Suppressor macrophage (primary cell): ENCODE data around the gene POGK.
"Not testable (repeated sequence)": the region's sequence is repeated elsewhere in the genome, so short reads cannot be mapped to it uniquely, and the experiment has no call there.

Experiments used
- DNase-seq, 4 experiments: peaks; one replicate each; pipeline ENCODE4 v3.0.0-alpha.2; 2020 to 2022

Gene POGK

DNA sequence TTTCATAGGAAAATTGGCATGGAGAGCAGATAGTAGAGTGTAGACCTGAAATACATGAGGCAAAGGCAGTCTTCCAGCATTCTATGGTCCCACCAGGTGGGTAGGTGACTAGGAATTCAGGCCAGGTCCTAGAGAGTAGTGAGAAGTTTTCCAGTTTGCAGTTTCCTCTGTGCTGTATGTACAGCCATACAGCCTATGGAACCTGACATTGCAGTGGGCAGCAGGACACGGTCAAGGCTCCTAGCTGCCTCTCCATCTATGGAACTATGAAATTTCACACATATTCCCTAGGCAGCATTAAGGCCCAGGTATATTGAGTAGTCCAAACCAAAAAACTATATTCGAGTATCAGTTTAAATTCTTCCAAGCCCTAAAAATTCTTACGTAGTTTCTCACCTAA, 16.3 kb downstream of the POGK start:
- DNase-seq, result no peak

DNA sequence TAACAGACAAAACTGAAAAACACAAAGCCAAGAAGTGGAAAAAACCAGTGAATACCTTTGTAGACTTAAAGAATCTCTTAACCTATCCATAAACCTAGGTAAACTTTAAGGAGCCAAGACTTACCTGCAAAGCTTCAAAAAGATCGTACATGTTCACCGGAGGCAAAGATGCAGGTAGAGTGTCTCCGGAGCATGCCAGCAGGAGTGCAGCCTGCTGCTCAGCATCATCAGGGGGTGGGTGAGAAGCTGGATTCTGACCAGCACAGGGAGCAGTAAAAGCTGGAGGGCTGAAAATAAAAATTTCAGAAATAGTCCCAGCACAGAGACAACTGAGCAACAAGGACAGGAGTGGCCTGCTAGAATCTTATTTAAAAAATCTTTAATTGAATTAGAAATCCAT, 18.7 kb downstream of the POGK start:
- DNase-seq, result no peak

DNA sequence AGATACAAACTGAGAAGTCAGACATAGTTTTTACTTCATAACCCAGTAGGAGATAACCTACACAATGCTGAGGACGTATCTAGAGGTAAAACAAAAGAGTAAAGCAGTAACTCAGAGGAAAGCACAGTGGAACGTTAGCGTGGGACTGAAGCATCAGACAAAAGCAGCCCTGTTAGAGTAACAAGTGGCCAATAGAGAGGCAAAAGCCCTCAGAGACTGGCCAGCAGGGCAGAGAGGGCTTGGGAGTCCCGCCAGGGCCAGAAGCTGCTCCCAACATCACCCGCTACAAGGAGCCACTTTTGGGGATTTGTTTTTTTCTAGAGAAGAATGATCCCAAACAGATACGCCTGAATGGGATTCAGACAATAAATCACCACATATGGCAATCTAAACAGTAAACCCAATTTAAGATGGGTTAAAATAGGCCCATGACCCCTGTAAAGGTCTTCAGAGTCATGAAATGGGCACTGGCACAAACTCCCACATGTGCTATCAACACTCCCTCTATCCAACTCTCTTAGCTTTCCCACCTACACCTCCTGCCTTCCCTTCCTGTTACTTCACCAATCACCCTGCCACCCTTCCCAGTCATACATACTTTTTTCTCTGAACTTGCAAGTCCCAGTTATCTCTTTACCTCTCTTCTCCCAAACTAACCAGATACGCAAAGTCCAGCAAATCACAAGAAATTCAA, 19.6 kb downstream of the POGK start:
- no peak for DNase-seq

DNA sequence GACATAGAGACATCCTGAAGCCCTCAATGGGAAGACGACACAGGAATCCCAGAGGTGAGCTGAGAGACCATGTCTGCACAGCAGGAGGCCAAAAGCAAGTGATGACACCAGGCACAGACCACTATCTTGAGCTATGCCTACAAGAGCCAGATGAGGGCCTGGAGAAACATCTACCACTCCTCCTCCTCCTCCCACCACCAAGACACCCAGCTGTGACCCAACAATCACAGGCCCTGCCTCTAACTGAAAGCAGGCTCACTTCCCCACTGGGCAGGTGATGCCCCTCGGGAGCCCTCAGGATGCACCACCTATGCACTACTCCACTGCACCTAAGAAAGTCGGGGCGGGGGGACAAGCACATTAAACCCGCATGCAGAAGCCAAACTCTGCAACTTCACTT, 20.3 kb downstream of the POGK start:
- no peak for DNase-seq

DNA sequence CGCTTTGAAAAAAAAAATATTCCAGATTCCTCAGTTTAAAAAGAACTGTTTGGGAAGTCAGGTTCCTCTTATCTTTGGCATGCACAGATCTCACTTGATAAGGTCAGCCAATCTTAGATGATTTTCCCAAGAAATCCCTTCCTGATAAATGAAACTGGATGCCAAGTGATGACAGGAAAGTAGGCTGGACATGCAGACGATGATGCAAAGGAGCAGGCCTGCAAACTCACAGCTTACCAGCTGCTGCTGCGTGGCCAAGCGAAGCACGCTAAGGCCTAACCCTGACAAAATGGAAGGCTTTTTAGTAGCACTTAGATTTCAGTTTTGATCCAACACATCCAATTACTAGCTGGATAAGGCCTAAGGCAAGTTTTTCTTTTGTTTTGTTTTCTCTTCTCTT, 26.7 kb downstream of the POGK start:
- no peak for DNase-seq

DNA sequence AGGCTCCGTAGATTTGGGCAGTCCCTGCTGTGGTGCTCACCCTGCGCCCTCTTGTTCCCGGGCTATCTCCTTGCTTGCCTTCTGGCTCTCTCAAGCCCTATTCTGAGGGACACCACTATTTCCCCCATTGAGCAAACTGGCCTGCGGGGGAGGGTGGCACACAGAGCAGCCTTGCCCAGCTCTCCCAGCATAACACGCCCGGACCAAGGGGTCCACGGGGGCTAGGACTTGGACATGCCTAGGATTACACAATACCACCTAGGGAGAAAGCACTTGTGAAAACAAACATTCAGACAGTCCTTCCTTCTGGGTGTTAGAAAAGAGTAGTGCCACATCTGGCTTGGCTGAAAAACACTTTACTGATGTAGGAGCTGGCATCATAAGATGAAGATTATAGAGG, 29.4 kb downstream of the POGK start:
- DNase-seq, result no peak

DNA sequence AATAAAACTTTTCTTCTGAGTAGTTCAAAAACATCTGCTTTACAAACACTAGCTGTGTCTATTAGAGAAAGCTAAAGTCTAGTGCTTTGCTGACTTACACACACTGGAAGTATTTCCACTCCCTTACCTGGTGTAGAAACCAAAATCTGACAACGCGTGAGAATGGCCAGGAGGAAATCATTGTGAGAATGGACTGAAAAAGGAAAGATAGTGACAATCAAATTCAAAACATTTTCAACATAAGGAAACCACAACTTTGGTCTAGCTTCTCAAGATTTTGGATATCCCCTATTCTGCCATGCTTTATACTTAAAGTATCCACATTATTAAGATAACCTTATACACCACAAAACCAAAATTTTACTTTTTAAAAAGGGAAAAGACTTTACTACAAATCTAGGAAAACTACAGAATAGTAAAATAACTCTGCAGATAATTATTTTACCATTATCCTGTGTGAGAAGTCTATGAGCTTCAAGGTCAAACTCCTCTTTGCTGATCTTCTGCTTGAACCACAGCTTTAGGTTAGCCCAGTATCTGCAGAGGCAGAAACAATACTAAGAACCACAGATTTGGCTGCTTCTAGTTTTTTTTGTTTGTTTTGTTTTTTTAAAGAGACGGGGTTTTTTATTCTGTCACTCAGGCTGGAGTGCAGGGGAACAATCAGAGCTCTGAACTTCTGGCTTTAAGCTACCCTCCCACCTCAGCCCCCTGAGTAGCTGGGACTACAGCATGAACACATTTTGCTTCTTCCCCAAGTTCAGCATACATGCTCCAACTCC, 30.2 kb downstream of the POGK start:
- DNase-seq, result no peak

DNA sequence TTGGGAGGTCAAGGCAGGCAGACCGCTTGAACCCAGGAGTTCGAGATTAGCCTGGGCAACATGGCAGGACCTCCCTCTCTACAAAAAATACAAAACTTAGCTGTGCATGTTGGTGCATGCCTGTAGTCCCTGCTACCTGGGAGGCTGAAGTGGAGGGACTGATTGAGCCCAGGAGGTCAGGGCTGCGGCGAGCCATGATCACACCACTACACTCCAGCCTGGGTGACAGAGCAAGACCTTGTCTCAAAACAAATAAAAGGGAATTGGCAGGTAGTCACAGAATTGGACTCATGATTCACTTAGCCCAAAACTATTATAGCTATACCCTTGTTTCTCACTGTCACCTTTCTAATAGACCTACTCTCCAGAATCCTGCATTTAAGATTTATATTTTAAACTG, 31.3 kb downstream of the POGK start:
- no peak for DNase-seq

DNA sequence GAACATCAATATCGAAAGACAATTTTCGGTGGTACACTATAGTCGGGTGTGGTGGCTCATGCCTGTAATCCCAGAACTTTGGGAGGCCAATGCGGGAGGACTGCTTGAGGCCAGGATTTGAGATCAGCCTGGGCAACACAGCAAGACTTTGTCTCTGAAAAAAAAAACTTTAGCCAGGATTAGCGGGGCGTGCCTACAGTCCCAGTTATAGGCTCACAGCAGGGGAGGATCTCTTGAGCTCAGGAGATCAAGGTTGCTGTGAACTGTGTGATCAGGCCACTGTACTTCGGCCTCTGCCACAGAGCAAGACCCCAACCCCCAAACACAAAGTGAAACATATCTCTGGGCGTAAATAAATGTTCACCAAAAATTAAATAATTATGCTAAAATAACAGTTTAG, 35.2 kb downstream of the POGK start:
- DNase-seq, result no peak

DNA sequence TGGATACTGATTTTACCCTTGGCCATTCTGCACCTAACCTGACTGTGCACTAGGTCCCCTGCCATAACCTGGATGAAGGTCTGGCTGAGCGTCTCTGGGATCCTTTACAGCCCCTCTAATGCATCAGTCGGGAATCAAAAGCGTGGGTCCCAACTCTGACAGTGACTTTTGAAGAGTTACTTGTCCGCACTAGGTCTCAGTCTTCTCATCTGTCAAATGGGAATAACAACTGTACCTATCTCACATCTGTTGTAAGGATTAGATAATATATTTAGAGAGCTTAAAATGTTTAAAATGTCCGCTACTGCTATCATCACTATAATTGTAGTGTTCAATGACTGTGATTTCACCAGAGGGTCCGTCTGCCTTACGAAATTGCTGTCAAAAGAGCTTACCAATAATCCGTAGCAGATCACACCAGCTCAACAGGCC, 36.0 kb downstream of the POGK start:
- no peak for DNase-seq

DNA sequence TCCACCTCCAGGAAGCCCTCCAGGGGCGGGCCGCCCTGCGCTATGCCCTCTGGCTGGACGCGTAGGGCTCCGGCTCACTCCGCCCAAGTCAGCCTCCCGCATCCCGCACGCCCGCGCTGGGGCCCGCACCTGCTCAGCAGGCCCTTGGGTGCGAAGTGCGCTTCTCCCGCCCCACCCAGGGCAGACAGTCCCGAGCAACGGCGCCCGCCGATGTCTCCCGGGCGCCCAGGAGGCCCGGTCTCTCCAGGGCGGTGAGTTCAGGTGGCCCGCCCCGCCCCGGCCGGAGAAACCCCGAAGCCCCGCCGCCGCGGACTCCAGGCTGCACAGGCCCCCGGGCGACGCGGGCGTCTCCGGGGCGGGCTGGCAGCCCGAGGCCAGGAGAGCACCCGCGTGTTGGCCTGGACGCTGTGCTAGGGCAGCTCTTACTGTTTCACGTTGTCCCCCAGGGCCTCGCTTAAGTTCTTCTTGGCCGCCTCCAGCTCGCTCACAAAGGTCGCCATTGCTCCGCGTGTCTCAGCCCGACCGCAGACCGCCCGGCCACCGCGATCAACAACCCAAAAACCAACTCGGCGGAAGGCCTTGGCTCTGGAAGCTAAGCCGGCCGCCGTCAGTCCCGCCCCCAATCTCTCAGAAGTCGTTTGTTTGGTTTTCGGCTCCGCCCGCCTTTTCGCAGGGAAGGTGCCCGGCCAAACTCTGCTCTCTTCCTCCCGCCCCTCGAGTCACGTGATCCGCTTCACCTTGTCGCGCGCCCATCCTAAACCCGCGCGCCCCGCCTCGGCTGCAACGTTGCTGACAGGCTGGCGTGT, 36.7 kb downstream of the POGK start, which contains the start of gene TADA1:
Gene TADA1, minus strand, starts transcription at position 531 of the 806 bp plus-strand sequence. Its CDS starts 31 bp downstream, at position 500.
- DNase-seq, result peak; percentile 96 to 98 (median 98)

DNA sequence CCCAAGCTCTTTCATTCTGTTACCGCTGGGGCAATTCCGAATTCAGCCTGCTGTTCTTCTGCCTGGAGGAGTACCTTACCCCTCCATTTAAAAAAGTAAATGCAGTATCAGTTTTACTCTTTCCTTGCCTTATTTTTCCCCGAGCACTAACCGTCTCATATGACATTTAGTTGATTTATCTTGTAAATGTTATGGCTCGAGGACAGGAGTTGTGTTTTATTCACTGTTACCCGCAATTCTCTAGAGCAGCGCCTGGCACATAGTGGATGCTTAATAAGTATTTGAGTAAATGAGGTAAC, 37.2 kb downstream of the POGK start:
- no peak for DNase-seq

DNA sequence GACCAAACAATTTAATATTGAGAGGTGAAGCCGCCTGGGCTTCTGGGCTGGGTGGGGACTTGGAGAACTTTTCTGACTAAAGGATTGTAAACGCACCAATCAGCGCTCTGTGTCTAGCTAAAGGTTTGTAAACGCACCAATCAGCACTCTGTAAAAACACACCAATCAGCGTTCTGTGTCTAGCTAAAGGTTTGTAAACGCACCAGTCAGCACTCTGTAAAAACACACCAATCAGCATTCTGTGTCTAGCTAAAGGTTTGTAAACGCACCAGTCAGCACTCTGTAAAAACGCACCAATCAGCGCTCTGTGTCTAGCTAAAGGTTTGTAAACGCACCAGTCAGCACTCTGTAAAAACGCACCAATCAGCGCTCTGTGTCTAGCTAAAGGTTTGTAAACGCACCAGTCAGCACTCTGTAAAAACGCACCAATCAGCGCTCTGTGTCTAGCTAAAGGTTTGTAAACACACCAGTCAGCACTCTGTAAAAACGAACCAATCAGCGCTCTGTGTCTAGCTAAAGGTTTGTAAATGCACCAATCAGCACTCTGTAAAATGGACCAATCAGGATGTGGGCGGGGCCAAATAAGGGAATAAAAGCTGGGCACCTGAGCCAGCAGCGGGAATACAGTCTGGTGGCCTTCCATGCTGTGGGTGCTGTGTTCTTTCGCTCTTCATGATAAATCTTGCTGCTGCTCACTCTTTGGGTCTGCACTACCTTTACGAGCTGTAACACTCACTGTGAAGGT, 39.1 kb downstream of the POGK start:
- DNase-seq, result not testable (repeated sequence)

DNA sequence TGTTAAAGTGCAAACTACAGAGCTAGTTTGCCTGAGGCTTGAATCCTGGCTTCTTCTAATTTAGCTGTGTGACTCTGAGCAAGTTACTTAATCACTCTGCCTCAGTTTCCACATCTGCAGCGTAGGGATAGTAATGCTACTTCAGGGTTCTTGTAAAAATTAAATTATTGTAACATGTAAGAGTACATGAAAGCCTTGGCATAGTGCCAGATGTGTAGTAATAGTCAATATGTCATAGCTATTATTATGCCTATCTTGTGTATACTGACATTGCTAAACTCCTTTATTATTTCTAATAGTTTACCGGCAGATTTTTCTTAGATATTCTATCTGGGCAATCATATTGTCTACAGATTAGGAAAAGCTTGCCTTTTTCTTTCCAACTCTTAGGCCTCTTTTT, 43.6 kb downstream of the POGK start:
- peak in 1 of 4 experiments; percentile 7 for DNase-seq

DNA sequence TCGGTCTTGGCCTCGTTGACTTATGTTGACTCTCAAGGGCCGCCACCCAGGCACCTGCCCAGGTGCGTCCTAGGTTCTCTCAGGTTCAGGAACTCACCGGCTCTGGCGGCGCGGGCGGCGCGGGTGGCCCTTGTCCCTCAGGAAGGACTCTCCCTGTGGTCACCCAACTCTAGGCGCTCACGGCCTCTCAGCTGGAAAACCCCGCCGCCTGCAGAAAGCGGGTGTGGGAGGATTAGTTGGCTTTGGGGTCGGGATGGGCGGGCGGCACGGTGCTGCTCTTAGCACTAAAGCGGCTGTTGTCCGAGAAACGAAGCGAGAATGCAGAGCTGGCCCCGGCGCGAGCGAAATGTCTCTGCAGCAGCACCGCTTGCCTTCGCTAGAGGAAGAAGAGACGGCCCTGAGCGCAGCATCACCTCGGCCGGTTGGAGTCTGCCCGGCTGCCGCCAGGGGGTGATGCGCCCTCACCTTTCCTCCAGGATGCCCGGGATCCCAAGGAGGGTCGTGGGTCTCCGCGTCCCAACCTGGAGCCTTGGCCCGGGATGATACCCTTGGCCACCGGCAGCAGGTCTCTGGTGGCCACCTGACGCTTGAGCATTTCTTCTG, 44.9 kb downstream of the POGK start:
- DNase-seq, result peak; percentile 37 to 76 (median 56)

DNA sequence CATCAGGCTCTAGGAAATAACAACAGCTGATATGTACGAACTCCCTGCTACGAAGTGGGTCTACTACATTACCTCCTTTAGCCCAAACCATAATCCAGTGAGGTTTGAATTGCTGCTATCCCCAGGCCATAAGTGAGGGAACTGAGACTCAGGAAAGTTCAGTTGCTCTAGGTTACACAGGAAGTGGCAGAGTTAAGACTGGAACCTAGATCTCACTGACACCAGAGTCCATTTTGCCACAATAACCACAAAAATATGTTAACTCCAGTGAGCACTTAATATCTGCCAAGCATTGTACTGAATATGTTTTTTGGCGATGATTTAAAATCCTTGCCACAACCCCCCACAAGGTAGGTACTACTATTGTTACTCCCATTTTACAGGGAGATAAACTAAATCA, 45.7 kb downstream of the POGK start:
- DNase-seq, result no peak

DNA sequence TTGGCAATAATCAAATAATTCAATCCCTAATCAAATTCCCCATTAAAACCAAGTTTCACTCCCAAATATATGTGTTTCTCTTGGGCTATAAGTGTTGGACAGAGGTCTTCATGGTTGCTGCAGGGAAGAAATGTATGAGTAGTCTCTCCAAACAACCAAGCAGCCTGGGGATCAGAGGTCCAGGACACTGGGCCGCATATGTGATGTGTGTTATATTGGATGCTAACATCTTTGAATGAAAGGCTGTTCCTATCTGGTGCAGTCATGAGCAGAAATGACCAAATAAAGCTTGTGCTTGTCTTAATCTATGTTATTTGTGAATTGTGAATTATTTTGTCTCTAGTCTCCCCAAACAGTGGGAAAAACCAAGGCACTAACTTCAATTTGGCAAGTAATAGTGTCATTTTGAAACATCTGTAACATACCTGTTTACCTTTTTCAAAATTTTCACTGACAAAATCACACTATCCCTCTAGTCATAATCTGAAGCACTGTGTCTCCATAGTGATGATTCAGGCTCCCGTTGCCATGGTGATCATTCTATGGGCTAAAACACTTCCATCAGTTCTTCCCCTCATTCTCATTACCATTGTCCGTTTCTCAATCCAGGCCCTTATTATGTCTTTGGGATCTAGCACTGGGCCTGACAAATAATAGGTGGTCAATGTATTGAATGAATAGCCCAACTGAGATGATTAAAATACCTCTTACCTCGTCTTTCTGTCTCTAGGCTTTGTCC, 49.3 kb downstream of the POGK start:
- DNase-seq, result no peak

DNA sequence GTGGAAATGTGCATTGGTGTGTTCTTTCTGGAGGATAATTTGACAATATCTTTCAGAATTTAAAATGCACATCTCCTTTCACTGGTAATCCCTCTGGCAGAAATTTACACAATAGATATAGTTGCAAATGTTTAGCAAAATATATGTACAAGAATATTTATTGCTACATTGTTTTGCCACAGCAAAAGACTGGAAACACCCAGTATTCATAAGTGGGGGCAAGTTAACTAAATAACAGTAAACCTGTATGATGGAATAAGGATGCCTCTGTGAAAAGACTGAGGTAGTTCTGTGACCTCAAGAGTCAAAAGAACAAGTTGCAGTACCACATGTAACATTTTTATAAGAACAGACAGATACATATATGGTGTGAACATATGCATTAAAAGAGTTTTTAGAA, 50.5 kb downstream of the POGK start:
- DNase-seq, result no peak

DNA sequence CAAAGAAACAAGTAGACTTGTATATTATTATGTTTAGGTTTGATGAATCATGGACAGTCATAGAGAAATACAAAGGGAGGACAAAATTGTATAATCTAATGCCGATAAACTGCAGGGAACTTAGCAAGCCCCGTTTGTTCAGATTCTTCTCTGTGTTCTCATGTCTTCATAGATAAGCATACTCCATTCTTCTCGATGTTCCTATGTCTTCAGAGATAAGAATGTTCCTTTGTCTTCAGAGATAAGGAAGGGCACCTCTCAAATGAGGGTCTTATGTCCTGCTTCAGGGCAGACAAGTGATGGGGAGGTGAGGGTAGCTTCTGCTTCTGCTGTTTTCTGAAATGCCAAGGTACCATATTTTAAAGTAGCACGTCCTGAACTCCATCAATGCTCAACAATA, 56.5 kb downstream of the POGK start:
- DNase-seq, result no peak

DNA sequence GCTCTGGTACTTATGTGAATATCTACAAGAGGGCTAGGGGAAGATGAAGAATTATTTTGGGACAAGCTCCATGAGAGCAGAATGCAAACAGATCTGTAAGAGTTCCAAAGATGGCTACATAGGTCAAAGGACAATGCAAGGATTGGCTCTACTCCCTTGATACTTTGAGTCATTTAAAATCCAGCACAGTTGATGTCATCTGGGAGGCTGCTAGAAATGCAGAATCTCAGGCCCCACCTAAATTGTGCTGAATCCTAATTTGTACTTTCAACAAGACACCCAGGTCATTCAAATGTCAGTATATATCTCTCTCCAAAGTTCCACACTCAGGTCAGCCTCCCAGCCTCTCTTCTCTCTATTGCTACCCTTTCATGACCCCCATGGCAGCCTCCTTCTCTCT, 60.5 kb downstream of the POGK start:
- DNase-seq, result no peak

DNA sequence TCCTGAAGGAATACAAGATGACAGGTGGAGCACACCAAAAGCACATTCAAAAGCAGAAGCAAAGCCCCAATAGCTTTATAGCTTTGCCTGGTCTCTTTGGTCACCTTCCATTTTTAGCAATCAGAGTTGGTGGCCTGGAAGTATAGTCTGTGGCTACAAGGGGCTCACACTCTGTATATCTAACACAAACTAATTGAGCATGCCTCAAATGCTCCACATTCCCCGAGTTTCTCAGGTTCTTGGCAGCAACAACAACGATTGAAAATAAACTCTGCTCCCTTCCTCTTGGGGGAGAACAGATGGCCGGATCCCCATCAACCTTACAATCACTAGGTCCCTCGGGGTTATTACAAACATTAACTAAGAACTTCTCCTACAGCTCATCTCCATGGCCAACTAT, 61.7 kb downstream of the POGK start:
- peak in 1 of 4 experiments; percentile 6 for DNase-seq

DNA sequence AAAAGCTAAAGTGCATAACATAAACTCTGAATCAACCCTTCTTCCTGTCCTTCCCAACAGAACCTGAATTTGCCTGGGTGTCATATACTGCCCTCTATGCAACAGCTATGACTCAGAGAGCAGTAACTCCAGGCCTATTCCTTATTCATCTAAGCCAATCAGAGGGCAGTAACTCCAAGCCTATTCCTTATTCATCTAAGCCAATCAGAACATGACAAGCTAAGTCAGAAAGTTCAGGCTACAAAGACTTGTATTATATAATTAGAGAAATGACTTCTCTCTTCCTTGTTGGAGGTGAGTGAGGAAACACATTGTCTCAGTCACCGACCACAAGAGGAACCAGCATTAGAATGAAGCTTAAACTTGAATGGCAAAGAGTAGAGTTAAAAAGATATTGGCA, 63.0 kb downstream of the POGK start:
- peak; percentile 69 to 96 (median 84) for DNase-seq
